GM12878 (cell line): ENCODE measurements around the gene CRBN.

Experiments
- EP300 ChIP-seq, 2 experiments: fragments of 150-350 bp in 1 of 2; IDR thresholded peaks; 2 replicates each; pipeline ENCODE4 v1.6.1; 2011 to 2012; ENCODE audit warnings: low read depth in 2 of 2, low read length in 2 of 2, borderline replicate concordance in 1 of 2, improper control_type of control experiment in 1 of 2, inconsistent platforms in 1 of 2; ENCODE audit not compliant: control insufficient read depth in 1 of 2
- POLR2A ChIP-seq: IDR thresholded peaks from 2 replicates; pipeline ENCODE4 v1.6.1; 2011; ENCODE audit warnings: low read depth, mild to moderate bottlenecking, low read length
- SUZ12 ChIP-seq: fragments of 200-600 bp; sonication (generic); IDR thresholded peaks from one replicate; pipeline ENCODE4 v1.6.1; 2018; ENCODE audit warnings: antibody characterized with exemption, mild to moderate bottlenecking; ENCODE audit not compliant: unreplicated experiment
- TARDBP ChIP-seq: IDR thresholded peaks from 2 replicates; pipeline ENCODE4 v1.6.1; 2016; ENCODE audit warnings: borderline replicate concordance
- TF ChIP-seq, protein P1 (sequence below), 3 experiments: IDR thresholded peaks in 2 of 3; conservative IDR thresholded peaks in 1 of 3; 2 replicates each; pipeline ENCODE4 v1.5.1; 2011; ENCODE audit warnings: low read depth in 3 of 3, low read length in 3 of 3, mild to moderate bottlenecking in 3 of 3, control low read depth in 2 of 3, moderate library complexity in 2 of 3, inconsistent platforms in 1 of 3, mixed read lengths in 1 of 3; ENCODE audit not compliant: control insufficient read depth in 2 of 3, insufficient read depth in 1 of 3; ENCODE audit errors: extremely low read depth in 1 of 3

DNA sequence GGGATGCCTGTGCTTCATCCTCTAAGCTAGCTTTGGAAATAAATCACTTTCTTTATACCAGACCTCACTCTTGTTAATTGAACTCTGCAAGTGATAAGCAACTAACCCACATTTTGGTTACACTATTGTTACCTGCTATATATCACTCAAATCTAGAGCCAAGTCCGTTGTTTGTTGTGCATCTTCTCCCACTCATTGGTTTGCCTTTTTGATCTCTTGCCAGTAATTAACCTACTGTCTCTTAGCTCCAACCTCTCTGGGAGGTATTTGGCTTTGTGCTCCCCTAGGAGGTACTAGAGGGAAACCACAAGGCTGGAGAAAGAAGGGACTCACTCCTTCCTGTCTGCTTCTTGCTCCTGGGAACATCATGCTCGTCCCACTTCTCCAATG, 12.8 kb upstream of the CRBN start:
- TF ChIP-seq EP300 (IDR thresholded peaks at IDR 0.05; ENCODE audit: borderline replicate concordance in 1 of 2, control insufficient read depth in 1 of 2, low read depth in 2 of 2, low read length in 2 of 2): no peak
- no peak for TF ChIP-seq POLR2A
- no peak for TF ChIP-seq TARDBP
- TF ChIP-seq, protein P1, sequence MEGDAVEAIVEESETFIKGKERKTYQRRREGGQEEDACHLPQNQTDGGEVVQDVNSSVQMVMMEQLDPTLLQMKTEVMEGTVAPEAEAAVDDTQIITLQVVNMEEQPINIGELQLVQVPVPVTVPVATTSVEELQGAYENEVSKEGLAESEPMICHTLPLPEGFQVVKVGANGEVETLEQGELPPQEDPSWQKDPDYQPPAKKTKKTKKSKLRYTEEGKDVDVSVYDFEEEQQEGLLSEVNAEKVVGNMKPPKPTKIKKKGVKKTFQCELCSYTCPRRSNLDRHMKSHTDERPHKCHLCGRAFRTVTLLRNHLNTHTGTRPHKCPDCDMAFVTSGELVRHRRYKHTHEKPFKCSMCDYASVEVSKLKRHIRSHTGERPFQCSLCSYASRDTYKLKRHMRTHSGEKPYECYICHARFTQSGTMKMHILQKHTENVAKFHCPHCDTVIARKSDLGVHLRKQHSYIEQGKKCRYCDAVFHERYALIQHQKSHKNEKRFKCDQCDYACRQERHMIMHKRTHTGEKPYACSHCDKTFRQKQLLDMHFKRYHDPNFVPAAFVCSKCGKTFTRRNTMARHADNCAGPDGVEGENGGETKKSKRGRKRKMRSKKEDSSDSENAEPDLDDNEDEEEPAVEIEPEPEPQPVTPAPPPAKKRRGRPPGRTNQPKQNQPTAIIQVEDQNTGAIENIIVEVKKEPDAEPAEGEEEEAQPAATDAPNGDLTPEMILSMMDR (IDR thresholded peaks at IDR 0.05 in 2 of 3, conservative IDR thresholded peaks at IDR 0.05 in 1 of 3; ENCODE audit: control insufficient read depth in 2 of 3, extremely low read depth in 1 of 3, insufficient read depth in 1 of 3, low read depth in 3 of 3, low read length in 3 of 3): no peak
- TF ChIP-seq SUZ12: no peak
